HepG2 (cell line): ENCODE measurements around the gene PKM. TPM values are rescaled to one million over a fixed set of nuclear protein-coding genes. Genes with fewer than 3 reads are reported as not detected.

Experiments
- ATAD3A ChIP-seq: sonication (generic); formaldehyde crosslinking; IDR thresholded peaks from 2 replicates; pipeline ENCODE4 v1.4.0; 2020; ENCODE audit warnings: missing genetic modification reagents
- IKZF4 ChIP-seq: sonication (generic); formaldehyde crosslinking; IDR thresholded peaks from 2 replicates; pipeline ENCODE4 v1.5.1; 2020; ENCODE audit warnings: borderline replicate concordance, mild to moderate bottlenecking, low read depth, missing genetic modification reagents; ENCODE audit errors: not compliant biosample characterization
- KAT7 ChIP-seq: IDR thresholded peaks from 2 replicates; pipeline ENCODE4 v1.6.1; 2018; ENCODE audit warnings: borderline replicate concordance, missing compliant biosample characterization
- MAFK ChIP-seq, 2 experiments: IDR thresholded peaks in 1 of 2; conservative IDR thresholded peaks in 1 of 2; 2 replicates each; pipeline ENCODE4 v1.6.1; 2011; ENCODE audit warnings: improper control_type of control experiment in 2 of 2, low read length in 2 of 2
- MATR3 ChIP-seq: sonication (generic); formaldehyde crosslinking; IDR thresholded peaks from 2 replicates; pipeline ENCODE4 v1.4.0; 2020; ENCODE audit warnings: missing genetic modification reagents
- MED1 ChIP-seq: sonication (generic); formaldehyde crosslinking; IDR thresholded peaks from 2 replicates; pipeline ENCODE4 v1.4.0; 2020; ENCODE audit warnings: missing genetic modification reagents
- MLXIP ChIP-seq: sonication (generic); formaldehyde crosslinking; IDR thresholded peaks from 2 replicates; pipeline ENCODE4 v1.9.0; 2021; ENCODE audit warnings: missing genetic modification reagents, borderline replicate concordance
- PAX8 ChIP-seq: sonication (generic); formaldehyde crosslinking; IDR thresholded peaks from 2 replicates; pipeline ENCODE4 v1.8.0; 2022; ENCODE audit warnings: mild to moderate bottlenecking, missing genetic modification reagents, borderline replicate concordance
- PRDM4 ChIP-seq: sonication (generic); formaldehyde crosslinking; IDR thresholded peaks from 2 replicates; pipeline ENCODE4 v1.9.0; 2021; ENCODE audit warnings: missing genetic modification reagents, borderline replicate concordance
- SRSF9 ChIP-seq: fragments of 200-400 bp; formaldehyde crosslinking; IDR thresholded peaks from 2 replicates; pipeline ENCODE4 v1.6.1; 2018; ENCODE audit warnings: borderline replicate concordance, mild to moderate bottlenecking, low read depth, low read length; ENCODE audit not compliant: insufficient read depth, poor library complexity, severe bottlenecking
- ZNF124 ChIP-seq: sonication (generic); formaldehyde crosslinking; IDR thresholded peaks from 2 replicates; pipeline ENCODE4 v1.4.0; 2020; ENCODE audit warnings: missing genetic modification reagents
- ZNF260 ChIP-seq: sonication (generic); formaldehyde crosslinking; IDR thresholded peaks from 2 replicates; pipeline ENCODE4 v1.4.0; 2020; ENCODE audit warnings: missing genetic modification reagents, low read depth, mild to moderate bottlenecking, borderline replicate concordance
- ZNF33B ChIP-seq: sonication (generic); formaldehyde crosslinking; IDR thresholded peaks from 2 replicates; pipeline ENCODE4 v1.5.1; 2020; ENCODE audit warnings: mild to moderate bottlenecking, missing genetic modification reagents
- polyA plus RNA-seq, 8 experiments: library from polyadenylated mRNA; depleted of rRNA in 3 of 8; stranded (reverse) in 7 of 8; unstranded in 1 of 8; fragments of >200 nt; fragmentation: Illumina TruSeq in 4 of 8; extraction: Trizol in 4 of 8; gene quantifications; 2 replicates each; pipeline versions ENCODE4 v1.2.1 to v1.2.3, GENCODE V29; 2011 to 2016; ENCODE audit warnings: low read depth in 4 of 8, missing spikeins in 1 of 8, mixed read lengths in 1 of 8; ENCODE audit not compliant: insufficient read depth in 1 of 8
- total RNA-seq, 5 experiments: library from RNA; depleted of rRNA; stranded (reverse); fragments of >200 nt; fragmentation: Illumina TruSeq; extraction: Trizol; gene quantifications; 2 replicates each; pipeline ENCODE4 v1.2.3, GENCODE V29; 2016; ENCODE audit warnings: low read depth in 1 of 5
- TF ChIP-seq, protein P1 (sequence below): IDR thresholded peaks from 2 replicates; pipeline ENCODE4 v1.6.1; 2016; ENCODE audit warnings: missing genetic modification reagents, missing compliant biosample characterization

The PKM gene
- total and polyA plus RNA-seq, 2 of the 13 experiments (the other 11 are each of a cell fraction or from before 2014, with no cell fraction given): 488 to 780 TPM

- TF ChIP-seq SRSF9: no peak
- no peak for TF ChIP-seq ZNF260 (CRISPR knock-in tag)
- no peak for TF ChIP-seq MLXIP (CRISPR knock-in tag)
- TF ChIP-seq IKZF4 (CRISPR knock-in tag): no peak
- TF ChIP-seq ZNF124: no peak
- no peak for TF ChIP-seq KAT7 (CRISPR knock-in tag)
- no peak for TF ChIP-seq MATR3 (CRISPR knock-in tag)
- TF ChIP-seq PRDM4: no peak
- peak; percentile 70 for TF ChIP-seq MED1 (CRISPR knock-in tag)
- TF ChIP-seq, protein P1, sequence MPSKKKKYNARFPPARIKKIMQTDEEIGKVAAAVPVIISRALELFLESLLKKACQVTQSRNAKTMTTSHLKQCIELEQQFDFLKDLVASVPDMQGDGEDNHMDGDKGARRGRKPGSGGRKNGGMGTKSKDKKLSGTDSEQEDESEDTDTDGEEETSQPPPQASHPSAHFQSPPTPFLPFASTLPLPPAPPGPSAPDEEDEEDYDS (CRISPR knock-in tag): peak; percentile 58; the same call in 1 of the 2 replicates
- no peak for TF ChIP-seq ATAD3A
- TF ChIP-seq MAFK (conservative IDR thresholded peaks at IDR 0.05 in 1 of 2, IDR thresholded peaks at IDR 0.05 in 1 of 2; ENCODE audit: low read length in 2 of 2): no peak
- peak; percentile 26; the same call in 1 of the 2 replicates for TF ChIP-seq ZNF33B (CRISPR knock-in tag)
- TF ChIP-seq PAX8 (CRISPR knock-in tag): no peak
These were observed 559 bp downstream of the PKM start (continued) for GRCh38 chr15:72230197-72231065.
